Common myeloid progenitor, CD34-positive (primary cell): Measurements from ENCODE around the gene ACOT7.

ENCODE experiments used
- CTCF ChIA-PET: fragments of 350-600 bp; sonication (Branson Sonifier 250); formaldehyde crosslinking; loops from one replicate; lab custom pipeline; 2021; ENCODE audit warnings: antibody characterized with exemption; lab: Charles Lee
- POLR2A ChIA-PET: fragments of 350-600 bp; sonication (Branson Sonifier 250); formaldehyde crosslinking; loops from one replicate; lab custom pipeline; 2021; ENCODE audit warnings: antibody characterized with exemption; lab: Charles Lee
- DNase-seq, 3 donors: peaks; one replicate each; pipeline versions ENCODE4 v3.0.0 to v3.0.0-alpha.2; 2013
- H3K27ac ChIP-seq, 2 experiments: 1 replicate in 1 of 2; 2 replicates in 1 of 2; pipeline ENCODE4 v1.7.0; 2013; ENCODE audit warnings: inconsistent platforms in 2 of 2, low read length in 2 of 2, mild to moderate bottlenecking in 2 of 2, low read depth in 1 of 2, moderate library complexity in 1 of 2; ENCODE audit not compliant: severe bottlenecking in 2 of 2, insufficient read depth in 1 of 2, poor library complexity in 1 of 2
- H3K27me3 ChIP-seq, 5 experiments: replicated peaks in 2 of 5; 1 replicate in 3 of 5; 2 replicates in 2 of 5; pipeline versions ENCODE4 v1.6.1 to v1.7.0; 2013; ENCODE audit warnings: low read length in 4 of 5, mild to moderate bottlenecking in 2 of 5, moderate library complexity in 2 of 5, inconsistent platforms in 1 of 5; ENCODE audit not compliant: insufficient read depth in 5 of 5, control insufficient read depth in 4 of 5
- H3K36me3 ChIP-seq, 4 experiments: 1 replicate in 2 of 4; 2 replicates in 2 of 4; pipeline versions ENCODE4 v1.6.1 to v1.7.0; 2013; ENCODE audit warnings: low read length in 3 of 4, control low read depth in 1 of 4, mild to moderate bottlenecking in 1 of 4; ENCODE audit not compliant: control insufficient read depth in 4 of 4, insufficient read depth in 4 of 4
- H3K4me1 ChIP-seq, 4 experiments: 1 replicate in 3 of 4; 2 replicates in 1 of 4; pipeline versions ENCODE4 v1.6.1 to v1.7.1; 2013; ENCODE audit warnings: low read length in 3 of 4, mild to moderate bottlenecking in 3 of 4, control low read depth in 1 of 4, inconsistent platforms in 1 of 4, moderate library complexity in 1 of 4; ENCODE audit not compliant: control insufficient read depth in 4 of 4, insufficient read depth in 4 of 4; ENCODE audit errors: control extremely low read depth in 1 of 4
- H3K4me3 ChIP-seq, 7 experiments: 1 replicate in 4 of 7; 2 replicates in 3 of 7; pipeline versions ENCODE4 v1.5.1 to v1.7.0; 2013; ENCODE audit warnings: mild to moderate bottlenecking in 7 of 7, low read length in 6 of 7, moderate library complexity in 6 of 7, inconsistent platforms in 2 of 7, low read depth in 2 of 7, control low read depth in 1 of 7; ENCODE audit not compliant: insufficient read depth in 4 of 7, control insufficient read depth in 1 of 7; ENCODE audit errors: extremely low read depth in 1 of 7
- H3K9me3 ChIP-seq, 5 experiments: 1 replicate in 4 of 5; 2 replicates in 1 of 5; pipeline versions ENCODE4 v1.6.1 to v1.7.1; 2013; ENCODE audit warnings: low read length in 4 of 5, mild to moderate bottlenecking in 2 of 5, inconsistent platforms in 1 of 5, low read depth in 1 of 5, moderate library complexity in 1 of 5; ENCODE audit not compliant: control insufficient read depth in 4 of 5, insufficient read depth in 2 of 5; ENCODE audit errors: control extremely low read depth in 1 of 5
- WGBS: methylation state at CpG from one replicate; pipeline ENCODE4 v1.1.5; 2013; ENCODE audit not compliant: insufficient coverage; 5-methylcytosine and 5-hydroxymethylcytosine counted together

ACOT7 gene

DNA sequence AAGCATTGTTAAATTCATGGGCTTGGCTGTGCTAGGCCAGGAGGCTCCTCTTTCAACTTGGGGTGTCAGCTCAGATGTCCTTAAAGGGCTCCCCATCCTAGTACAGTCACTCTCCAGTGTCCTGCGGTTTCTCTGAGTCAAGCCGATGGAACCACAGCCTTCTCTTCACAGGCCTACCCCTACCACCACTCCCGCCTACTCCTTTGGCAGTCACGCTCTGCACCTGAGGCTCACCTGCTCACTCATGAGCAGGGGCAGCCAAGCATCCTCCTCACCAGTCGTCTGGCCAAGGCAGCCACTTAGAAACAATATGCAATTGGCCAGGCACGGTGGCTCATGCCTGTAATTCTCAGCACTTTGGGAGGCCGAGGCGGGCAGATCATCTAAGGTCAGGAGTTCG lies 3.6 kb downstream of the ACOT7 start:
- Histone ChIP-seq H3K36me3 (peaks cover 0 to 3% (median 0%) of the 10 kb centered on the region in 4 experiments), H3K4me1 (peaks cover 4 to 25% (median 20%) of the 10 kb centered on the region in 4 experiments), H3K4me3 (no peak overlapping the region), H3K9me3 (no peaks in the 10 kb centered on the region), H3K27ac (no peak overlapping the region), H3K27me3 (no peaks in the 10 kb centered on the region)
- ChIA-PET CTCF (interaction anchor here (1.1 to 2.1 kb wide), 2 partner anchors 27 to 143 kb away, joined by 3 to 4 read pairs; no protein-coding TSS in a partner anchor), POLR2A (no interaction called here)
- DNase-seq: no peak
- WGBS: 94% methylated on average over 3 of the region's 9 CpGs

DNA sequence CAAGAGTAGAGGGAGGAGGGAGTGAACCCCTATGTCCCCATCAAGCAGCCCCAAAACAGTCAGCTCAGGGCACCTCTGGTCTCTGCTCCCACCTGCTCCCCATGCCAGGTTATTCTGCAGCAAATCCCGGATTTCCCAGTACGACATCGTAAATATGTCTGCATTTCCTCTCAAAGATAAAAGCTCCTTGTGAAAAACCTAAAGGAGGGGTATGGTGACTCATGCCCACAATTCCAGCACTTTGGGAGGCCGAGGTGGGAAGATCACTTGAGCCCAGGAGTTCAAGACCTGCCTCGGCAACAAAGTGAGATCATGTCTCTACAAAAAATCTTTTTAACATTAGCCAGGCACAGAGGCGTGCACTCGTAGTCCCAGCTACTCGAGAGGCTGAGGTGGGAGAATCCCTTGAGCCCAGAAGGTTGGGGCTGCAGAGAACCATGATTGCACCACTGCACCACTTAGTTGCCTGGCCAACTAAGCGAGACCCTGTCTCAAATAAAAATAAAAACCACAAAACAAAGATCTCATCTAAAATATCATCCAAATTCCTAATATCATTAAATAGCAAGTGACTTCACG lies 7.1 kb downstream of the ACOT7 start:
- Histone ChIP-seq H3K4me1 (peaks cover 0 to under 1% (median under 1%) of the 10 kb centered on the region in 4 experiments), H3K4me3 (no peak overlapping the region), H3K27me3 (no peaks in the 10 kb centered on the region), H3K9me3 (peaks cover 0 to 5% (median 0%) of the 10 kb centered on the region in 5 experiments), H3K36me3 (peaks cover 0 to 3% (median 0%) of the 10 kb centered on the region in 4 experiments), H3K27ac (no peak overlapping the region)
- 95% methylated on average over 6 of the region's 10 CpGs for WGBS
- POLR2A ChIA-PET: no interaction called here
- DNase-seq: no peak
- CTCF ChIA-PET: interaction anchor here (0.9 to 1.9 kb wide), 4 partner anchors 16 to 38 kb away, joined by 3 to 4 read pairs (median 3); no protein-coding TSS in a partner anchor

- no peak for DNase-seq
- Histone ChIP-seq H3K4me3 (no peak overlapping the region), H3K27me3 (no peaks in the 10 kb centered on the region), H3K9me3 (peaks cover 0 to 5% (median 0%) of the 10 kb centered on the region in 5 experiments), H3K4me1 (no peaks in the 10 kb centered on the region), H3K27ac (no peak overlapping the region), H3K36me3 (peaks cover 0 to 3% (median 0%) of the 10 kb centered on the region in 4 experiments)
- POLR2A ChIA-PET: no interaction called here
- WGBS: 88% methylated on average over 22 of the region's 22 CpGs
- CTCF ChIA-PET: interaction anchor here (1.2 to 1.9 kb wide), 3 partner anchors 17 to 37 kb away, joined by 3 to 4 read pairs (median 4); no protein-coding TSS in a partner anchor
These were observed 7.9 kb downstream of the ACOT7 start for GRCh38 chr1:6385488-6386191.

GRCh38 chr1:6384962-6385361 lies 8.6 kb downstream of the ACOT7 start:
- Histone ChIP-seq H3K36me3 (peaks cover 0 to 3% (median 0%) of the 10 kb centered on the region in 4 experiments), H3K9me3 (peaks cover 0 to 7% (median 0%) of the 10 kb centered on the region in 5 experiments), H3K27me3 (no peaks in the 10 kb centered on the region), H3K4me3 (no peak overlapping the region), H3K4me1 (no peaks in the 10 kb centered on the region), H3K27ac (no peak overlapping the region)
- ChIA-PET POLR2A (interaction anchor here (1.0 kb wide), 1 partner anchor 17 kb away, joined by 3 read pairs; no protein-coding TSS in a partner anchor), CTCF (interaction anchor here (1.0 to 1.9 kb wide), 5 partner anchors 17 to 39 kb away, joined by 3 to 5 read pairs (median 4); no protein-coding TSS in a partner anchor)
- WGBS: 100% methylated on average over 3 of the region's 5 CpGs
- DNase-seq: no peak

DNA sequence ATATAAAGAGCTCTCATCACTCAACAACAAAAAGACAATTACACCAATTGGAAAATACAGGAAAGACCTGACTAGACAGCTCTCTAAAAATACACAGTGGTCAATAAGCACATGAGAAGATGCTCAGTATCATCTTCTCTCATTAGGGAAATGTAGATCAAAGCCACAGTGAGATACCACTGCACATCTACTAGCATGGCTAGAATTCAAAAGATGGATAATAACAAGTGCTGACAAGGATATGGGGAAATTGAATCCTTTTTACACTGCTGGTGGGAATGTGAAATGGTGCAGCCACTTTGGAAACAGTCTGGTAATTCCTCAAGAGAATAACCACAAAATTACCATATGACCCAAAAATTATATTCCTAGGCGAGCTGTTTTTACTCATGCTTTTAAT lies 9.4 kb downstream of the ACOT7 start:
- no peak for DNase-seq
- ChIA-PET POLR2A (interaction anchor here (1.0 kb wide), 1 partner anchor 18 kb away, joined by 3 read pairs; no protein-coding TSS in a partner anchor), CTCF (interaction anchor here (0.6 to 1.2 kb wide), 5 partner anchors 20 to 176 kb away, joined by 3 to 5 read pairs (median 3); no protein-coding TSS in a partner anchor)
- no peak overlapping the region for H3K27ac ChIP-seq
- H3K9me3 ChIP-seq: peaks cover 0 to 8% (median 0%) of the 10 kb centered on the region in 5 experiments
- peaks cover 0 to 3% (median 0%) of the 10 kb centered on the region in 4 experiments for H3K36me3 ChIP-seq
- H3K4me3 ChIP-seq: no peak overlapping the region
- no peaks in the 10 kb centered on the region for H3K4me1 ChIP-seq
- H3K27me3 ChIP-seq: no peaks in the 10 kb centered on the region
- 100% methylated on average over 1 of the region's 1 CpG for WGBS

DNA sequence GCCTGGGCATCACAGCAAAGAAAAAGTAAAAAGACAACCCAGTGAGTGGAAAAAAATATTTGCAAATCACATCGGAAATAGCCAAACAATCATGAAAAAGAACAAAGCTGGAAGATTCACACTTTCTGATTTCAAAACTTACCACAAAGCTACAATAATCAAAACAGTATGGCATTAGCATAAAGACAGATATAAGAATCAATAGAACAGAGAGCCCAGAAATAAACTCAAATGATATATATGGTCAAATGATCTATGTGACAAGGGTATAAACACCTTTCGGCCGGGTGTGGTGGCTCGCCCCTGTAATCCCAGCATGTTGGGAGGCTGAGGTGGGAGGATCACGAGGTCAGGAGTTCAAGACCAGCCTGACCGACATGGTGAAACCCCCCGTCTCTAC lies 13.5 kb downstream of the ACOT7 start:
- Histone ChIP-seq H3K9me3 (peaks cover 0 to 8% (median 0%) of the 10 kb centered on the region in 5 experiments), H3K4me1 (no peaks in the 10 kb centered on the region), H3K4me3 (no peak overlapping the region), H3K27me3 (no peaks in the 10 kb centered on the region), H3K36me3 (no peaks in the 10 kb centered on the region), H3K27ac (no peak overlapping the region)
- no peak for DNase-seq
- CTCF ChIA-PET: interaction anchor here (1.2 to 5.5 kb wide), 3 partner anchors 9 to 18 kb away, joined by 3 to 34 read pairs (median 9); partner anchors contain the start of gene ACOT7
- POLR2A ChIA-PET: no interaction called here
- WGBS: 88% methylated on average over 3 of the region's 7 CpGs
